IPS DF 4.7 (cell line): ENCODE measurements around the gene IGSF21.

Source experiments
- DNase-seq: peaks from one replicate; pipeline ENCODE4 v3.0.0-alpha.2; 2013; ENCODE audit warnings: low spot score; ENCODE audit errors: extremely low read depth

The IGSF21 gene

GRCh38 chr1:18294437-18295176 lies 187.0 kb downstream of the IGSF21 start:
- DNase-seq = peak; percentile 89

DNA sequence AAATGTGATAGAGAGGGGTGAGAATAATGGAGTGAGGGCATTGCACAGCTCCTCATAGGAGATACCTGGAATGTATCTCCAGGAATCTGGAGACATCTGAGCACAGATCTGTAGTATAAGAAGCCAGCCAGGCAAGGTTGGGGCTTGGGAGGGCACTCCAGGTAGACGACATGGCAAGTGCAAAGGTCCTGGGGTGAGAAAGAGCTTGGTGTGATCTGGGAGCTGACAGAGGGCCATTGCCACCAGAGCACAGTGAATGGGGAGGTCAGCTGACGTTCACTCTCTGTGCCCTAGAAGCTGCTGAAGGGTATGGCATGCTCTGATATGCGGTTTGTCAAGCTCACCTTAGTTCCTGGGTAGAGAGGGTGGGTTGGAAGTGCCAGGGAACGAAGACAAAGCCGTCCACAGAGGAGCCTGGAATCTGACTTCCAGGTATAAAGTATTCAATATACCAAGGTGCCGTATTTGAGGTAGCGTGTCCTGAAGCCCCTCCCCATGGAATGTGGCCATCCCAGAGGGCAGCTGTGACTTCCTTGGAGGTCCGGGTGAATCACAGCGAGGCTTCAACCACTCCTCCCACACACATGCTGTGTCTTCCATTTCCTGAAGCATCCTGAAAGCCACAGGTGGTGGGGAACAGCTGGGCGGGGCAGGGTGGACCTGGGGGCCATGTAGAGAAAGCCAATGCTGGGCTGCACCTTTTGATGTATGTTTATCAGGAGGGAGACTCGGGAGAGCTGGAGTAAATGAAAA lies 190.5 kb downstream of the IGSF21 start:
- DNase-seq = peak; percentile 98

DNA sequence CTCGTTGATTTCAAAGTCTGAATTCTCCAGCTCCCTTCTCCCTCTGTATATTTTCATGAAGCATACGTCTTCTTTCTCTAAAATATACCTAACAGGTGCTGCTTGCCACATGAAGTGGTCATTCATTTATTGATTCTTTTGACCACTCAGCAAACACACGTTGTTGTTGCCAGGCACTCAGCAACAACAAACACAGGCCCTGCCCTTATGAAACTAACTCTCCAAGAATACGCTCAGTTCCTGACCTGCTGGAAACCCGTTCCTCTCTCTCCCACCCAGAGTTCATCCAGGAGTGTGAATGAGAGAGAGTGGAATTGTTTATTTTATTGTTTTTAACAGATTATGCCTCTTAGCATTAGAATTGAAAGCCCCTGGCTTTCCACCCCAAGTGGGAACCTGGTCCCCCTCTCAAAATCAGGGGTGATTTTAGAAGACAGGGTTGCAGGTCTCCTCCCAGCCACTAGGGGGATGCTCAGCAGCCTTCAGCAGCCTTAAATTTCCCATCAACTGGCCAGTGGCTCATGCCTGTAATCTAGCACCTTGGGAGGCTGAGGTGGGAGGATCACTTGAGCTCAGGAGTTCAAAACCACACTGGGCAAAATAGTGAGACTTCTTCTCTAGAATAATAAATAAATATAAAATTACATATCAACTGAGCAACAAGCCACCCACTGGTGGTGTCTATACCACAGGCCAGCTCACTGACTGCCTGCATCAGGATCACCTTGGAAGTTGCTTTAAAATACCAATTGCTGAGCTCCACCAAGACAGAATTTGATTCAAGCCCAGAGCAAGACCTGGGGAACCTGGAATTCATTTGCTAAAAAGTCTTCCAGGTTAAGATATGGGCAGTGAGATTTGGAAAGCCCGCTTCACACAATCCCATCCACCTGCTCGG lies 192.1 kb downstream of the IGSF21 start:
- DNase-seq = no peak

GRCh38 chr1:18300376-18300775 lies 192.8 kb downstream of the IGSF21 start:
- no peak for DNase-seq

- DNase-seq = no peak
Measured at GRCh38 chr1:18302788-18303413, 195.3 kb downstream of the IGSF21 start.

DNA sequence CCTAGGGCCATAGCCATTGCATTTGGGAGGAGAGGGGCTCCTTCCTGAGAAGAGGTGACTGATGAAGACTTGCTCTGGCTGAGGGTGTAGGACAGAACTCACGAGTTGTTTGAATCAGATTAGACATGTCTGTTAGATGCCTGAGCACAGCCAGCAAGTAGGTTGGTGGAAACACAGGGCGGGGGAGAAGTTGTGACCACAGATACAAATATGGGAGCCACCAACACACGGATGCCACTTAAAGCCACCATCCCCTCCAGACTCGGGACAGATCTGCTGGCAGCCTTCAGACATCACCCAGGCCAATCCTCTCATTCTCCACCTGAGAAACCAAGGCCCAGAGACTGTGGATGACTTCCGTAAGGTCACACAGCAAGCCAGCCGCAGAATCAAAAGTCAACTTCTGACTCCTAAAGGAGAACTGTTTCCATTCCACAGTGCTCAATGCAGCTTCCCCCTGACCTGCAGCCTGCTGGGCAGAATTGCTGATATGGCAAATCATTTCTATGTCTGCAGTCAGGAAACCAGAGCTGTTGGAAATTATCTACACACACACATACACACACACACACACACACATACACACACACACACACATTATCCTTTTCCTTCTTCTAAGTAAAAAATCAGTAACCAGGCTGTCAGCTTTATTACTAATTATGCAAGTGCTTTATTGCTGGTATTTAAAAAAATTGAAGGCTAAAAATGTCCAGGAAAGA lies 196.7 kb downstream of the IGSF21 start:
- no peak for DNase-seq

DNA sequence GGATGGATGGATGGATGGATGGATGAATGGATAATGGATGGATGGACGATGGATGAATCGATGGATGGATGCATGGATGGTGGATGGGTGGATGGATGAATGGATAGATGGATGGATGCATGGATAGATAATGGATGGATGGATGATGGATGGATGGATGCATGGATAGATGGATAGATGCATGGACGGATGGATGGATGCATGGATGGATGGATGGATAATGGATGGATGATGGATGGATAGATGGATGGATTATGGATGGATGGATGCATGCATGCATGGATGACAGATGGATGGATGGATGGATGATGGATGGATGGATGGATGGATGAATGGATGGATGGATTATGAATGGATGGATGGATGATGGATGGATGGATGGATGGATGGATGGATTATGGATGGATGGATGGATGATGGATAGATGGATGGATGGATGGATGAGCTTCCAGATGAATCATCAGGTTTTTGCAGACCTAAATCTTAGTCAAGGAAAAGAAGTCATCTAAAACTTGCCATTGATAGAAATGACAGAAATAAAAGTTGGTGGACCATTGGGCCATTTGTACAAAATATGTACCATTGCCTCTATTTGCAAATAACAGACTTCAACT lies 197.7 kb downstream of the IGSF21 start:
- no peak for DNase-seq

DNA sequence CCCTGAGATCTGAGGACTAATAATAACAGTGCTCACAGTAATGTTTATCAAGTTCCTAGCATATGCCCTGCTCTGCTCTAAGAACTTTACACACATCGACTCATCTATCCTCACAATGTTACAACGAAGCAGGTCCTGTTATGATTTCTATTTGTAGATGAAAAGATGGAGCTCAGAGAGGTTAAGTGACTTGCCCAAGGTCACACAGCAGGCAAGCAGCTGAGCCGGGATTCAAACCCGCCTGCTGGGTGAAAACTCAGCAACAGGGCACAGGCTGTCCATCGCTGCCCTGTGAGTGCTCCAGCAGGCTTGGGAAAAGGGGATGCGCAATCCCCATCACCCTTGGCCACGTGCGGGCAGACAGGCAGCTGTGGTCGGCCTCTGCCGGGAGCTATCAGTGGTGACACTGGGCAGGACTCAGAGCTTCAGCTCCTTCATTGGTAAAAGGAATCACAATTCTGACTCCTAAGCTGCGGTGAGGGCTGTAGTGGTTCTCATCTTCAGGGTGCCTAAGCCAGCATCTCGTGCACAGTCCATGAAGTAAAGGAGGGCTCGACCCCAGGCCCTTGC lies 199.8 kb downstream of the IGSF21 start:
- DNase-seq = no peak

- no peak for DNase-seq
Measured at GRCh38 chr1:18309552-18310155, 202.1 kb downstream of the IGSF21 start.

DNA sequence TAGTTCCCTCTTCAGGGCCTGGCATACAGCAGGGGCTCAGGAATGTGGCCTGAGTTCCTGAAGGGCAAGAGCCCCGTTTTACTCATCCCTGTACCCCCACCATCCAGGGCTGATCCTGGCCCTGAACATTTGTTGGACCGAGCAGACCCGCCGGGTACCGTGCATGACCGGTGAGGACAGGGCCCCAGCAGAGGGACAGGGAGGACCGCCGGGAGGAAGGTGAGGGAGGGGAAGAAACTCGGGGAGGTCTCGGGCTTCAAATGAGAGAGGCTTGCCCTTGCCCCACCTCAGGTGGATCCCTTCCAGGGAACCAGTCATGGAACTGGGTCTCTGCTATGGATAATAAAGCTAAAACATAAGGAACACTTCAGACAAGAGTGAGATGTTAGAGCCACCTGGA lies 205.4 kb downstream of the IGSF21 start:
- DNase-seq = no peak

DNA sequence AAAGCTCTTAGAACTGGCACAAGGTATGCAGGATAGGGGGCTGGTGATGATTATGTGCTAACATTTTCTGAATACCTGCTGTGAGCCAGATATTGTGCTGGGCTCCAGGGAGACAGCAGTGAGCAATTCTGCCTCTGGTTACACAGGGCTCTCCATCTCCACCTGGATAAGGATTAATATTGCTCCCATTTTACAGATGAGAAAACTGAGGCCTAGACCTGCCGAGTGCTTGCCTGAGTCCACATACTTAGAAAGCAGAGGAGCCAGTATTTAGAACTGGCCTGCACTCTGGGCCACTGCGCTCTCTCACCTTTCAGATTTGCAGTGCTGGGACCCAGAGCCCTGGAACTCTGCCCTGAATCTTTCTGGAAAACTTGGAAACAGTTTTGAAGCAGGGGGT lies 205.9 kb downstream of the IGSF21 start:
- DNase-seq = no peak

DNA sequence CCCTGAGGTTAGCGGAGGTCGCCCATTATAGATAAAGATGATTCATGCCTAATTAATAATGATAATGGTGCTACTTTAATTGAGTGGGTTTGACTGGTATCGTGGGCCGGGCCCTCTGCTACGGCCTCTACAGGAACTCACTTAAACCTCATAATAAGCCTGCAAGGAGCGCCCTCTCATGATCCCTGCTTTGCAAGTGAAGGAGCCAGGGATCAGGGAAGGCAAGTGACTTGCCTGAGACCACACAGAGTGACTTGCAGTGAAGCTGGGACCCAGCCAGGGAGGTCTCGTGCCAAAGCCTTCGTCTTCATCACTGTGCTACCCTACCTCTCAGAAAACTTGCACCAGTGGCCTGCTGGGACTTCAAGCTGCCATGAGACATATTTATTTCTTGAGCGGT lies 206.8 kb downstream of the IGSF21 start:
- DNase-seq = no peak

- no peak for DNase-seq
Measured at GRCh38 chr1:18315449-18315848, 207.9 kb downstream of the IGSF21 start.

- DNase-seq = no peak
Measured at GRCh38 chr1:18316764-18317163, 209.2 kb downstream of the IGSF21 start.

DNA sequence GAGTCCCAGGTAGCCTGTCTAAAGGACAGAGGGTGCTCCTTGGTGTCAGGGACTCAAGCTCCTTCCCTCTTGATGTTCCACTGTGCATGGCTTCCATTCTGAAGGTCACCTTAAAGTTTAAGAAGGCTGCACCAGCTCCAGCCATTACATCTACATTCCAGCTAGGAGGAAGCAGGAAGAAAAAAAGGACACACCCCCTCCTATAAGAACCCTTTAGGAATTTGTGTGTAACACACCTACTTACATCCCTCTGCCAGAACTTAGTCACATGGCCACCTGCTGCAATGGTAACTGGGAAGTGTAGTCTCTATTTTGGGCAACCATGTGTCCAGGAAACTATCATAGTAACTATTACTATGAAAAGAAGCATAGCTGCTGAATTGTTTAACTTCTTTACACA lies 211.5 kb downstream of the IGSF21 start:
- no peak for DNase-seq

DNA sequence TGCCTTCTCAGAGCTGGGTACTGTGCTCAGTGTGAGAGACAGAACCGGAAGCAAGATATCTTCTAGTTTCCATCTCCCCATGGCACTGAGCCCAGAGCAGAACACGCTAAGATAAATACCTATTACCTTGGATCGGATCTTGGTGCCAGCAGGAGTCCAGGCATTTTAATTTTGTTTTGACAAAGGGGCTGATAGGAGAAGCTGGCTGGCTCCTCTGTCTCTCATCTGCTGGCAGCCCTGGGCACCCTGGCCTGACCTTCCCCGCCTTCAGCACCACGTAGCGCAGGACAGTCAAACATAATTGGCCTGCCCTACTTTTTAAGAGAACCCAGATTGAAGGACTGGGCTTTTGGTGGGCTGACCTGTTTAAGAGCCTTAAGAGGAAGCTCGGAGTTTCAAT lies 212.5 kb downstream of the IGSF21 start:
- DNase-seq = no peak

GRCh38 chr1:18322368-18323032 lies 214.9 kb downstream of the IGSF21 start:
- DNase-seq = no peak

GRCh38 chr1:18323259-18323658 lies 215.7 kb downstream of the IGSF21 start:
- no peak for DNase-seq

GRCh38 chr1:18324246-18324645 lies 216.6 kb downstream of the IGSF21 start:
- DNase-seq = no peak
